WERI-Rb-1 (cell line): ENCODE measurements around the gene ATRNL1.

Source experiments
- DNase-seq: peaks from one replicate; pipeline ENCODE4 v3.0.0-alpha.2; 2020
- H3K27ac ChIP-seq: fragments of 250-450 bp; sonication (Bioruptor Pico); 2 replicates; pipeline ENCODE4 v1.5.1; 2020; ENCODE audit warnings: mild to moderate bottlenecking, moderate library complexity
- H3K27me3 ChIP-seq: fragments of 250-450 bp; sonication (Bioruptor Pico); 2 replicates; pipeline ENCODE4 v1.5.1; 2021; ENCODE audit warnings: mild to moderate bottlenecking, low read depth, moderate library complexity; ENCODE audit not compliant: insufficient read depth, severe bottlenecking
- H3K36me3 ChIP-seq: fragments of 250-450 bp; sonication (Bioruptor Pico); 2 replicates; pipeline ENCODE4 v1.5.1; 2020; ENCODE audit warnings: mild to moderate bottlenecking, moderate library complexity
- H3K4me3 ChIP-seq: 2 replicates; pipeline ENCODE4 v1.5.1; 2011; ENCODE audit warnings: low read depth, mild to moderate bottlenecking, control low read depth, low read length
- H3K9me3 ChIP-seq: fragments of 250-450 bp; sonication (Bioruptor Pico); 2 replicates; pipeline ENCODE4 v1.5.1; 2021; ENCODE audit warnings: mild to moderate bottlenecking, moderate library complexity; ENCODE audit not compliant: severe bottlenecking
- TF ChIP-seq, protein P1 (sequence below): IDR thresholded peaks from 2 replicates; pipeline ENCODE4 v1.5.1; 2011; ENCODE audit warnings: low read depth, mild to moderate bottlenecking, control low read depth, inconsistent platforms, low read length

ATRNL1 gene

DNA sequence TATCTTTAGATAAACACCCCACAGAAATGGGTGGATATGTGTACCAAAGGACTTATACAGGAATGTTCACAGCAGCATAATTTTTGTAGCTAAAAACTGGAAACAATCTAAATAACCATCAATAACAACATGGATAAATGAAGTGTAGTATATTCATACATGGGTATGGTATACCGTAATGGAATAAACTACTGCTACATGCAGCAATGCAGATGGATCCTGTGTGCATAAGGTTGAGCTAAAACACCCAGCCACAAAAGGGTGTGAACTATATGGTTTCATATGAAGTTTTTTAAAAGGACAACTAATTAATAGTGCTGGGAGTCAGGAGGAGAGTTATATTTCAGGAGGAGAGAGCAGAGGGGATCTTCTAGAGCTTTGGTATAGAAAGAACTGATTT, 790.2 kb downstream of the ATRNL1 start:
- Histone ChIP-seq H3K27ac (no peak overlapping the region), H3K27me3 (no peaks in the 10 kb centered on the region), H3K9me3 (no peaks in the 10 kb centered on the region), H3K36me3 (no peaks in the 10 kb centered on the region), H3K4me3 (no peak overlapping the region)
- no peak for DNase-seq
- TF ChIP-seq, protein P1, sequence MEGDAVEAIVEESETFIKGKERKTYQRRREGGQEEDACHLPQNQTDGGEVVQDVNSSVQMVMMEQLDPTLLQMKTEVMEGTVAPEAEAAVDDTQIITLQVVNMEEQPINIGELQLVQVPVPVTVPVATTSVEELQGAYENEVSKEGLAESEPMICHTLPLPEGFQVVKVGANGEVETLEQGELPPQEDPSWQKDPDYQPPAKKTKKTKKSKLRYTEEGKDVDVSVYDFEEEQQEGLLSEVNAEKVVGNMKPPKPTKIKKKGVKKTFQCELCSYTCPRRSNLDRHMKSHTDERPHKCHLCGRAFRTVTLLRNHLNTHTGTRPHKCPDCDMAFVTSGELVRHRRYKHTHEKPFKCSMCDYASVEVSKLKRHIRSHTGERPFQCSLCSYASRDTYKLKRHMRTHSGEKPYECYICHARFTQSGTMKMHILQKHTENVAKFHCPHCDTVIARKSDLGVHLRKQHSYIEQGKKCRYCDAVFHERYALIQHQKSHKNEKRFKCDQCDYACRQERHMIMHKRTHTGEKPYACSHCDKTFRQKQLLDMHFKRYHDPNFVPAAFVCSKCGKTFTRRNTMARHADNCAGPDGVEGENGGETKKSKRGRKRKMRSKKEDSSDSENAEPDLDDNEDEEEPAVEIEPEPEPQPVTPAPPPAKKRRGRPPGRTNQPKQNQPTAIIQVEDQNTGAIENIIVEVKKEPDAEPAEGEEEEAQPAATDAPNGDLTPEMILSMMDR: no peak

DNA sequence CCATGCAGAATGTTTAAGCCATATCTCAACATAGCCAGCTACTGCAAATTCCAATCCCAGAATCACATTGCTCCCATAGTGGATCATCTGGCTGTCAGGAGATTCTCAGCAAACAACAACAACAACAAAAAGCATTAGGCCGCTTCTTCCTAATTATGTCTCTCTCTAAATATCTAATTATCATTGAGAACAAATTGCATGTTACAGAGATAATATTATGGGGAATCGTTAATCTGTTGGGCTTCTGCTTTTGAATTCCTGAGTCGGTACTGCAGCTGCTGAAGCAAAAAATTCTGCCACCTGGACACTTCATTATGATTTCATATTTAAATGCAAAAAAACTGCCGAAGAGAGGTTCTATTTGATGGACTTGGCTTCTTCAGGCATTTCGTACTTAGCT, 791.2 kb downstream of the ATRNL1 start:
- no peak overlapping the region for H3K4me3 ChIP-seq
- H3K9me3 ChIP-seq: no peaks in the 10 kb centered on the region
- no peak for DNase-seq
- H3K27ac ChIP-seq: no peak overlapping the region
- no peaks in the 10 kb centered on the region for H3K27me3 ChIP-seq
- TF ChIP-seq, protein P1: no peak
- H3K36me3 ChIP-seq: no peaks in the 10 kb centered on the region

DNA sequence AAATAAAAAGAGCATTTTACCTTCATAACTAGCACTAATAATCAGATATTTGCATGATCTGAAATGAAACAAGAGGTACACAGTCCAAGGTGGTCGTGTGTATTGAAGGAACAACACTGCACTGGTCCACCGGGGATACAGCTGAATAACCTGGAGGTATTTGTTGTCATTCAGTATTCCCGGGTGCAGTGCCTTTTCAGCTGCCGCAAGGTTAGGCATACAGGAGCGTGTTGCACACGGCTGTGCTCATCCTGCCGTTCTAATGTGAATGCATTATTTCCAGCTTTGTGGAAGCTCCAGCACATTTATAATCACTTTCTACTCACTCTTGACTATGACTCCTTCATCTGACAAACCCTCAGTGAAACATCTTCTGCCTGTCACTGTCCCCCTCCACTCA, 802.0 kb downstream of the ATRNL1 start:
- Histone ChIP-seq H3K36me3 (no peaks in the 10 kb centered on the region), H3K27ac (no peak overlapping the region), H3K9me3 (no peaks in the 10 kb centered on the region), H3K4me3 (no peak overlapping the region), H3K27me3 (no peaks in the 10 kb centered on the region)
- TF ChIP-seq, protein P1: no peak
- no peak for DNase-seq

DNA sequence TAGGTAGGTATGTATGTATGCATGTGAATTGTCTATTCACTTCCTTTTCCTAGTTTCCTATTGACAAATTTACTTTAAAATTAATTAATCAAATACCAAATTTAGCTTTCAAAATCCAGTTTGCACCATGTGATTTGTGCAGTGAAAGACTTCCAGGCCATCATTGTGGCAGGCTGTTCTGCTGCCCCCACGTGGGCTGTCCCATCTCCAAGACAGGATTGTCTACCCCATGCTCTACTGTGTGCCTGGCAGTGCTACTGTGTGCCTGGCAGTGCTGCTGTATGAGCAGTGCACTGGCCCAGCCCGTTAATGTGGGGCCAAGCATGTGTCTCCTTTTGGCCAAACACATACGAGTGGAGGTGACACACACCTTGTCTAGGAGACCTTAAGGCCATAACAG, 805.1 kb downstream of the ATRNL1 start:
- TF ChIP-seq, protein P1: 0 out of 2 replicates have a peak, but pooled peaks have one; percentile 12

DNA sequence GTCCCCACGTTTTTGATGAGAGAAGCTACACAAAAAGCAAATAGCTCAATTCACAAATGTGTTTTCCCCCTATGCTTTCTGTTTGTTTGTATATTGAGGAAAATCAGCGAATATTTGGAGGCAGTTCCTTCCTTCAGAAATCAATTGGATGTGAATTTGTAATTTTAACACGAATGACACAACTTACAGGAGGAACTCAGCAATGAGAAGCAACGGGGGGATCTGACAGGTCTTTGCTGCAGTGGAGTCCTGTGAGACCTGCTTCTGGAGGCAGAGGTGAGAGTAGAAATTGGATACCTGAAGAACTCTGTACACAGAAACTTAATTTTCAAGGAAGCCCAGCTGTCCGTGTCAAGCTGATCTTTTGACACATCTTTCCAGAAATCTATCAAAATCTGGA, 809.4 kb downstream of the ATRNL1 start:
- Histone ChIP-seq H3K27me3 (no peaks in the 10 kb centered on the region), H3K27ac (no peak overlapping the region), H3K36me3 (no peaks in the 10 kb centered on the region), H3K9me3 (no peaks in the 10 kb centered on the region), H3K4me3 (no peak overlapping the region)
- DNase-seq: no peak
- TF ChIP-seq, protein P1: no peak

More for the DNA sequence above, 805.1 kb downstream of the ATRNL1 start:
- H3K4me3 ChIP-seq: no peak overlapping the region
- no peak for DNase-seq
- no peaks in the 10 kb centered on the region for H3K27me3 ChIP-seq
- H3K27ac ChIP-seq: no peak overlapping the region
- no peaks in the 10 kb centered on the region for H3K36me3 ChIP-seq
- no peaks in the 10 kb centered on the region for H3K9me3 ChIP-seq

DNA sequence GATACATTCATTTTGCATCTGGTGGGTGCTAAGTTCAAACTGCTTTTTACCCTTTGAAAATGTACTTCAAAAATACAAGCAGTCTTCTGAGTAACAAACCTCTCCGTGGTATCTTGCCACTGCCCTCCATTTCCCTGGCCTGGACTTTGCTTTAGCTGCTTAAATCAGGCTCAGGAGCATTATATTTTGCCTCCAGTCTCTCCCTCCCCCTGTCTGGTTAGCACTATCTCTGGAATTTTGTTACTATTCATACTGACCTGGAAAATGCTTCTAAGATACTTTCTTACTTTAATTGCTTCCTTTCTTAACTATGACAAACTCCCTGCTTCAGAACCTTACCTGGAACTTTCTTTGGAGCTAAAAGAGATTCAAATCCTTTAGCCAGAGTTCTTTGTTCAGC, 810.0 kb downstream of the ATRNL1 start:
- Histone ChIP-seq H3K36me3 (no peaks in the 10 kb centered on the region), H3K27ac (no peak overlapping the region), H3K27me3 (no peaks in the 10 kb centered on the region), H3K4me3 (no peak overlapping the region), H3K9me3 (no peaks in the 10 kb centered on the region)
- no peak for DNase-seq
- TF ChIP-seq, protein P1: no peak
